AG09319 (cell line): ENCODE measurements around the gene LANCL3.
"Not testable (repeated sequence)": the region's sequence is repeated elsewhere in the genome, so short reads cannot be mapped to it uniquely, and the experiment has no call there.

Experiments
- DNase-seq: peaks from one replicate; pipeline ENCODE4 v3.0.0-alpha.2; 2010; ENCODE audit warnings: low read depth; ENCODE audit errors: extremely low read depth
- CTCF ChIP-seq: IDR thresholded peaks from 2 replicates; pipeline ENCODE4 v1.5.1; 2011; ENCODE audit warnings: low read depth, mild to moderate bottlenecking, inconsistent platforms, low read length, moderate library complexity

The LANCL3 gene

DNA sequence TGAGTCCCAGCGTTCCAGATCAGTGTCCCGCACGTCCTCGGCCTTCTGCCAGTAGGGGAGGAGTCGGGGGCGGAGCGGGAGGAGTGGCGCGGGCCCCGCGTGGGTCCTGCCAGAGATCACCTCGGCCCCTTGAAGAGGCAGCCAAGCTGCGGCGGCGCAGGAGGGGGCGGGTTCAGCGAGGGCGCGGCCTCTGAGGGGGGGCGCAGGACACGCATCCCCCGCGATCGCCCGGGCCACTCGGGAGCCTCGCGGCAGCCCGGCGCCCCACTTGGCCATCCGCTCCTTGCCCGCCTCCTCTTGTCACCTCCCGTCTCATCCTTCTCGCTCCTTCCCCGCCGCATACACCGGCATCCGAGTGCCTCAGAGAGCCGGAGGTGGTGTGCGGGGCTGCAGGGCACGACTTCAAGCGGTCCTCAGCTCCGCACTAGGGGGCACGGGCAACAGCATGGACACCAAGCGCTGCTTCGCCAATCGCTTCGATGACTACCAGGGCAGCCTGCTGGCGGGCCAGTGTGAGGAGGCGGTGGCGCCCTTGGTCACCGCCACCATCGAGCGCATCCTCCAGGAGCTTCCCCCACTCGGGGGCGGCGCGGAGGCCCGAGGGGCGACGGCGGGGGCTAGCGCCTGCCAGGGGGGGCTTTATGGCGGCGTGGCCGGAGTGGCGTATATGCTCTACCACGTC lies at the start of gene LANCL3:
LANCL3 (plus strand) TSS at position 236 of the 682 bp plus-strand sequence; CDS start at position 446, 210 bp downstream.
- not testable (repeated sequence) for DNase-seq

DNA sequence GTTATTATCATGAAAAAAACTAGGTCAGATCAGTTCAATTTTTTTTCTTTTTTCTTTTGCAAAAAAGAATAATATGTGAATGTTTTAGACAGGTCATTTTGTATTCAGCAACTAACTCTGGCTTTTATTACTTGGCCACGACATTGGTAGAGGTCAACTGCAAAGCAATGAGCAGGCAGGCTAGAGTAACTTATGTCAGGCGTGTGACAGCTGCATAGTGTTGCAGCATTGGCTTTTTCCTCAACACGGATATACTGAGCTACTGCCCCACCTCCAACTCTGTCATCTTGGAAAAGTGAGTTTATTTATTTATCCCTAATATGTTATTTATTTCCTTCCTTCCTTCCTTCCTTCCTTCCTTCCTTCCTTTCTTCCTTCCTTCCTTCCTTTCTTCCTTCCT lies 47.8 kb upstream of the LANCL3 start:
- DNase-seq = not testable (repeated sequence)

GRCh38 chrX:37541991-37542390 lies 29.5 kb upstream of the LANCL3 start:
- no peak for DNase-seq
- no peak for TF ChIP-seq CTCF

GRCh38 chrX:37542791-37543190 lies 28.7 kb upstream of the LANCL3 start:
- DNase-seq = no peak
- TF ChIP-seq CTCF = no peak

DNA sequence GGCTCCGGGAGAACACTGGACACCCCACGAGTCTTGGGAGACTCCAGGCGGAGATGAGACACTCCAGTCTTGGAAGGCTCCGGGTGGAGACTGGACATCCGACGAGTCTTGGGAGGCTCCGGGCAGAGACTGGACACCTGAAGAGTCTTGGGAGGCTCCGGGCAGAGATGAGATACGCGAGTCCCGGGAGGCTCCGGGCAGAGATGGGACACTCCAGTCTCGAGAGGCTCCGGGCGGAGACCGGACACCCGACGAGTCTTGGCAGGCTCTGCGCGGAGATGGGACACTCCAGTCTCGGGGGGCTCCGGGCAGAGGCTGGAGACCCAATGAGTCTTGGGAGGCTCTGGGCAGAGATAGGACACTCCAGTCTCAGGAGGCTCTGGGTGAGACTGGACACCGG lies 28.1 kb upstream of the LANCL3 start:
- DNase-seq = no peak
- no peak for TF ChIP-seq CTCF

DNA sequence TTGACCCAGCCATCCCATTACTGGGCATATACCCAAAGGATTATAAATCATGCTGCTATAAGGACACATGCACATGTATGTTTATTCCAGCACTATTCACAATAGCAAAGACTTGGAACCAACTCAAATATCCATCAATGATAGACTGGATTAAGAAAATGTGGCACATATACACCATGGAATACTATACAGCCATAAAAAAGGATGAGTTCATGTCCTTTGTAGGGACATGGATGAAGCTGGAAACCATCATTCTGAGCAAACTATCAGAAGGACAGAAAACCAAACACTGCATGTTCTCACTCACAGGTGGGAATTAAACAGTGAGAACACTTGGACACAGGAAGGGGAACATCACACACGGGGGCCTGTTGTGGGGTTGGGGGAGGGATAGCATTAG lies 26.9 kb upstream of the LANCL3 start:
- not testable (repeated sequence) for DNase-seq

DNA sequence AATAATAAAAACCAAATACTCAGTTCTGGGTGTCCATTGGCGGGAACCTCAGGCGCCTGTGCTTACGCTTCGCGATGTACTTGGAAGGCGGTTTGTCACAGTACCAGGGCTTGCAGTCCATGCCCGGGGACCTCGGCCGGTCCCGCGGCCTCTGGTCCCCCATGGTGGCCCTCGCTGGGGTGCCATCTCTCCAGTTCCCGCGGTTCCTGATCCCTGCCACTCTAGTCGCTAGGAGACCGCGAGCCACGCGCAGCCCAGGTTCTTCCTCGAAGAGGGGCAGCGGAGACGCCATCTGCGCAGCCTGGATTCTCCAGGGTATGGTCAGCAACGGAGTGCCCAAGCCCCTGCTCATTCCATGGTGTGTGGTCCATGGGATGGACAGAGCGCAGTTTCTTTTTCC lies 26.4 kb upstream of the LANCL3 start:
- no peak for TF ChIP-seq CTCF

DNA sequence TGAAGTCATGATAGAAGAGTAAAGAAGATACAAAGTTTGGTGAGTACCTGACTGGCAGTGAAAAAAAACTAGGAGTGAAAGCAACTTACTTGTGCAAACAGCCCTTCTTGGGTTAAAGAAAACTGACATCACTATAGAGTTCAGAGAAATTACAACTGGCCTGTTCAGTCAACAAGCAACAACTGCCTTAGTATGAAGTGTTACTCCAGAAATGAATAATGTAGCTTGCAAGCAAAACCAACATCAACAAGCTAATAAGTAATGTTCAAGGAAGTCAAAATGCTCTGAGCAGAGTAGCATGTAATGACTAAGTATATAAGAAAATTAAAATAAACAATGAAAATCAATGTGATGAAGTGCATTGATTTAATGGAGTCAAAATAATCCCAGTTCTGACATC lies 21.8 kb upstream of the LANCL3 start:
- DNase-seq = not testable (repeated sequence)

More for the DNA sequence above, 26.4 kb upstream of the LANCL3 start:
- DNase-seq = no peak

GRCh38 chrX:37553476-37553875 lies 18.0 kb upstream of the LANCL3 start:
- DNase-seq = no peak
- TF ChIP-seq CTCF = no peak

GRCh38 chrX:37565254-37565653 lies 6.2 kb upstream of the LANCL3 start:
- DNase-seq = not testable (repeated sequence)

- DNase-seq = not testable (repeated sequence)
Observed at GRCh38 chrX:37570349-37570748, 1.1 kb upstream of the LANCL3 start.

GRCh38 chrX:37572108-37572587 lies 687 bp downstream of the LANCL3 start:
- DNase-seq = not testable (repeated sequence)

DNA sequence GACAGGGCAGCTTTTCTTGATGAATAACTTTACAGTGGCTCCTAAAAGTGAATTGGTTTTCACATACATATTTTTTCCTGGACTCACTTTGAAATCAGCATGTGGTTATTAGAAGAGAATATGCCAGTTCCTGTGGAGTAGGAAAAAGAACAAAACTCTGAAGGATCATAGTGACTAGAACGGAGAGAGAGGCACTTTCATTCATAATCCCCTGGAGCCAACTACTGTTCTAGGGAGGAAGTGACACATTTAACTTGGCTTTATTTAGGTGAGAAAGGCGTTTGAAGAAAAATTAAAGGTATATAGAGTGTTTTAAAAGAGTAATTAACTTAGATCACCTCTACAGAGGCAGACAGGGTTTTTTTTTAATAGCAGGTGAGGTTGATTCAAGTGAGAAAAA lies 1.7 kb downstream of the LANCL3 start:
- DNase-seq = not testable (repeated sequence)
